NCI-H1105 (cell line): ENCODE results near the gene DYNC1I1.
"Not testable (repeated sequence)": the region's sequence is repeated elsewhere in the genome, so short reads cannot be mapped to it uniquely, and the experiment has no call there.

Experiments used
- DNase-seq: peaks from one replicate; lab custom pipeline; 2025; lab: John Stamatoyannopoulos, UW

The DYNC1I1 gene

DNA sequence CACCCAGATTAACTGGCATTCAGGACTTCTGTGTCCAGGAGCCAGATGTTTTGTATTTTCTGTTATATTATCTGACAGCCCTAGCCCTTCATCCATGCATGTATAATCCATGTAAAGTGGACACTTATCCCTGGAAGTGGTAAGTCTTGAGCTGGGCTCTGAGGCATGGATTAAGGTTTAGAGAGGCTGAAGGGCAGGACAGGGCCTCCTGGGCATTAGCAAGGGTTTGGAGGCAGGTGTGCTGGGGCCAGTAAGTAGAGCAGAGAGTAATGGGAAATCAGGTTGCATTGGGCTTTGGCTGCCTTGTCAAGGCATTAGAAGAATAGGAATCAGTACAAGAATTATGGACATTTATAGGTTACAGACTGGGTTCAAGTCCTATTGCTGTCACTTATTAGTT, 138.0 kb downstream of the DYNC1I1 start:
- no peak for DNase-seq

DNA sequence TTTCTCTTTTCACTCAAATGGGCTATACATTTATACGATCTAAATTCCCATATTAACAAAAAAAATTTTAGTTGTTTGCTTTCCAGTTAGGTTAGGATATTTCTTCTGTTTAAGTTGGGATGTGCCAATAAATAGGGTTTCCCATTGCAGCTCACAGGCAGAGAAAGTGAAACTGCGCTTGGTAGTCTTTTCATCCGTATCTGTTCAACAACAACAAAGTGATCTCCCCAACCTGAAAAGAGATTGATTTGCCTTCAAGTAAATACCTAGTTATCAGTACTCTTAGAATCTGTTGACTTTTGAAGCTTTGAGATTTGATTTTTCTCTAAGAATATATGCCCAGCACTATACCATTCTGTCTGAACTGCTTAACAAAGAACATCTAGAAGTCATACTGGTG, 143.4 kb downstream of the DYNC1I1 start:
- peak; percentile 36 for DNase-seq

DNA sequence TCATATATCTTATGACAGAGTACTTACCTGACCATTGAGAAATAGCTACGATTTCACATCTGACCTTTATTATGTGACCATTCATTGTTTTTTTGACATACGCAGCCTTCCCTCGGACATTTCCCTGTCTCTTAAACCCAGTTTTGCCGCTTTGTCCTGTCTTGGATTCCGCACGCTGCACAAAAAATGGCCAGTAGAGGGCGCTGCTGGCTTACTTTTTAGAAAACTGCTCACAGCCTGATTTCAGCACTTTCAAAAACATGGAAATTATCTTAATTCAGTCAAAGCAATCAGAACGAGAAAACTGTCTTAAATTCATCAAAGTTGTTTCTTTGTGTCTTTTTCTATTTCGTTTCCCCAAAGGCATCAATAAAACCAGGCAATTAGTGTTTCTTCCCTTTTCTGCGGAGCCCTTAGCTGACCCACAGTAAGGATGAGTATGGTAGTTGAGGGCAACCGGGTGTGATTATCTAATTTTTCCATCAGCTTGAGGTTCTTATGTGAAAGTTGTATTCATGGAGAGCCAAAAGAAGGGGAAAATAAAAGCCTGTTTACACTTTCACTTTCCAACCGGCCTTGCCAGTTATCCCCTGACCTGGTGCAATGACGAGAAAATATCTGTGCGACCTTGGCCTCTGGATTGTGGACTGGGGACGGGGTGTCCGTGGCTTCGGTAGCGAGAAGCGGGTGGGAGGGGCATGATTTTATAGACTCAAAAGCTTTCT, 144.4 kb downstream of the DYNC1I1 start:
- DNase-seq = peak; percentile 78

DNA sequence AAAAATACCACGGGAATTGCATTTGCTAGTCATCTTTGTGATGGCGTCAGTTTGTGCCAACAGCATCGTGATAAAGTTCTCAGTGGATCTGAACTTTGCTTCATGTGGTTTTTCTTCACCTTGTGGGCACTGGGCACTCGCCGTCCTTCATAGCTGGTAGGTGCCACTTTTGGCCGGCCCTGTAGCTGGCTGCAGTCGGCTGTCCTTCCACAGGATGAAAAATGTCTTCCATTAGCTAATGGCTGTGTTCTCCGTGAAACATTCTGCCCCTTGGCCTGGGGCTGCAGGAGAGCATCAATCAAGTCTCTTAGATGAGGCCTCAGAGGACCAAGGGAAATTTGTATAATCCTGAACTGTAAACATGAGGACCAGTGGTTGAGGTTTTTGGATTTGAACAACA, 145.3 kb downstream of the DYNC1I1 start:
- no peak for DNase-seq

DNA sequence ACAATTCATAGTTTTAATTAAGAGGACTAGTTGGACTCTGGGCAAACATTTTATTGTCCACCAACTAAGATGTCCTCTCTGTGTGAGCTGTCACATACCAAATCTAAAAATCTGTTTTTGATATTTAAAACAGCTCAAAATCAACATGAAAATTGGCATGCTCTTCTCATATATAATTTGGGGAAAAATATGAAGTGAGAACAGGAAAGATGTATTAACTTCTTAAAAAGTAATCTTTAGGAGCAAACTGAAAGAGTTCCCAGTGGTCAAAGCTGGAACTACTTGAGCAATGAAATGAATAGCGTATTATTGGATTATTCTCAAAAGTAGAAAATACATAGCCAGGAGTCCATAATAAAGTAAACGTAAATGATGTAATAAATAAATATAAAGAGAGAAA, 147.2 kb downstream of the DYNC1I1 start:
- DNase-seq = no peak

DNA sequence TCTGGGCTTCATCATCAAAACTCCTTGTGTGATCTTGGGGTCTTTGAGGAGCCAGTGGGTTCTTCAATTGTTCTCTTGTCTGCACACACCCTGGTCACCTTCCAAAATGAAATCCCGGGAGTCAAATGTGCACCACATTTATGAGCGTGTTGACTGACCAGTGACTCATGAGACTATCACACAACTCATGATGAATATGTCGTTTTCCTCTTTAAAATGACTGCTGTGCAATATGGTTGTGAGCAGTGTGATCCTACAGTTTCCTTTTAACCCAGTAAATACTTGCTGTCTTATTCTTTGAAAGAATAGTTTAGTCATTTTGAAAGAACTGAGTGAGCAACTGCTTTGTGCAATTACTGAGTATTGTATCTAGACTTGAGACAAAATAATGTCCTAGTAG, 149.2 kb downstream of the DYNC1I1 start:
- no peak for DNase-seq

DNA sequence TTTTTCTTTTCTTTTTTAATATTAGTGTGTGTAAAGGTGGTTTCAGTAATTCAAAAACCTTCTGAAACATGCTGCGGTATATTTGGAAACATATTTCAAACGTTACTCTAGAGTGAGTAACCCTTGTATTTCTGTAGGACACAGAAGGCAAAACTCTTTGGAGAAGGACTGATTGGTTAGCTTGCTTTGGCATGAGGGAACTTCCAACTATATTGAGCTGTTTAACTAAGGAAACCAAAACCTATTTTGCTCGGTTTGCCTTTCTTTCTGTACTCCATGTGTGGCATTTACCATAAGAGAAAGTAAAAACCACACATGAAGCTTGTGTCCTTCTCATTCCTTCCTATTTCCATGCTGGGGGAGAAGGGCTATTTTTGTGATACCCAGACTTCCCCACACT, 149.8 kb downstream of the DYNC1I1 start:
- no peak for DNase-seq

DNA sequence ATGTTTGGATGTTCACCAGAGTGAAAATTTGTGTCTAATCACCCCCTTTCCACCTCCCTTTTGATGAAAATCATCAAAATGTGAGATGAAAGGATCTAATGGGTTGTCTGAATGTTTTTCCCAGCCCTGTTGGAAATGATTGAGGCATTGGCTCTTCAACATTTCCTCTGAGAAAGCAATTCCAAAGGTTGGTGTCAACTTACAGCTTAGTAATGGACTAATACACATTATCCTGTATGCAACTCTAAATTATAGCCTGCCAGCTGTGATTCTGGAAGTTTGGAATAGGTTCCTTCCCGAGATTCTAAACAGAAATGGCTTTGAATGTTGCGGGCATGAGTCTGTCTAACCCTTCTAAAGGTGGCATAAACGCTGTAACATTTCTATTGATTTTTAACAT, 152.9 kb downstream of the DYNC1I1 start:
- peak; percentile 61 for DNase-seq

DNA sequence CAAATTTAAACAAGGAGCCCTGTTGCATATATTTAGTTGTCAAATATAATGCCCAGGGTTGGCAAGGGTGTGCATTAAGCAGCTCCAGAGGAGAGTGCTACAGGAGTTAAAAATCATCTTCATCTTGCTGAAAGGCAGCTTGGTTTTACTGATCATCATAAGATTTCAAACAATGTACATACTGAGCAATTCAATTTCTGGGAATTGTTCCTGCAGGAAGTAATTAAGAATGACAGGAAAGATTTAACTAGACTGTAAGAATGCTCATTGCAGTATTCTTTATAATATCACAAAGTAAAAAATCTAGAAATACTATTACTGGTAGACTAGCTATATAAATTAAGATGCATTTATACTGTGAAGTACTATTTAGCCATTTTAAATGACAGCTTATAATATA, 153.6 kb downstream of the DYNC1I1 start:
- DNase-seq = no peak

DNA sequence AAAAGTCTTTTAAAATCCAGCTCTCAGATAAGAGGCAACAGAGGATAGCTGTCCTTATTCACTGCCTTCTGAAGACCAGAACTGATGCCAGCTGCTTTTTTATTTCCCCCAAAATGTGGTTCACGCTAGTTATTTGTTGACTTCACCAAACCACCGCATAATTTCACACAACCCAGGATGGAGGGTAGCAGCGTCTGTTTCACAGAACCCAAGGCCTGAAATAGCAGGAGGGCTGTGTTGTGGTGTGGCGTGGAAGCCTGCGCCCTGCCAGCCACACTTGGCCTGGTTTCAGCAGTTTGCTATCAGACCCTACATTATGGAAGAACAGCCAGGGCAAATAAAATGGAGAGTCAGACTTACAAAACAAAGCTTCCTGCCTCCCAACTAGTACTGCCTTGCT, 155.4 kb downstream of the DYNC1I1 start:
- no peak for DNase-seq

DNA sequence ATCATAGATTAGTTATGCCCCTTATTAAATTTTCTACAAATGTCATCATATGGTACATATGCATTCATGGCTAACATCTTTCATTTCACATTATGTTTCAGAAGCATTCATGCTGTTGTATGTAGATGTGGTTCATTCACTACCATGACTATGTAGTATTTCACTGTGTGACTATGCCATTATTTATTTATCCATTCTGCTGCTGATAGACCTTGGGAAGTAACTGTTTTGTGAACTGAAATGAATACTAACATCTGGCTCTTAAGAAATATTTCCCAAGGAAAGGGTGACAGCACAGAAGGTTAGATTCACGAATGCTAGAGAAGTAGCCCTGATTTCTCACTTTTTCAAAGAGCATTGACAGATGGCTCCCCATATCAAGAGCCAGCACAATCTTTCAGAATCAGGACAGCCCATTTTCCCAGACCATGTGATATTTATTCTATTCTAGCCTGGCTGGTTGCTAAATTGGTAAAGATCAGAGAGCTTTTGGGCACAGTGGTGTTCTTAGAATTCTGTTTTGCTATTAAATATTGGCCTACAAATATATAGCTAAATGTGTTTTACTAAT, 157.4 kb downstream of the DYNC1I1 start:
- no peak for DNase-seq

DNA sequence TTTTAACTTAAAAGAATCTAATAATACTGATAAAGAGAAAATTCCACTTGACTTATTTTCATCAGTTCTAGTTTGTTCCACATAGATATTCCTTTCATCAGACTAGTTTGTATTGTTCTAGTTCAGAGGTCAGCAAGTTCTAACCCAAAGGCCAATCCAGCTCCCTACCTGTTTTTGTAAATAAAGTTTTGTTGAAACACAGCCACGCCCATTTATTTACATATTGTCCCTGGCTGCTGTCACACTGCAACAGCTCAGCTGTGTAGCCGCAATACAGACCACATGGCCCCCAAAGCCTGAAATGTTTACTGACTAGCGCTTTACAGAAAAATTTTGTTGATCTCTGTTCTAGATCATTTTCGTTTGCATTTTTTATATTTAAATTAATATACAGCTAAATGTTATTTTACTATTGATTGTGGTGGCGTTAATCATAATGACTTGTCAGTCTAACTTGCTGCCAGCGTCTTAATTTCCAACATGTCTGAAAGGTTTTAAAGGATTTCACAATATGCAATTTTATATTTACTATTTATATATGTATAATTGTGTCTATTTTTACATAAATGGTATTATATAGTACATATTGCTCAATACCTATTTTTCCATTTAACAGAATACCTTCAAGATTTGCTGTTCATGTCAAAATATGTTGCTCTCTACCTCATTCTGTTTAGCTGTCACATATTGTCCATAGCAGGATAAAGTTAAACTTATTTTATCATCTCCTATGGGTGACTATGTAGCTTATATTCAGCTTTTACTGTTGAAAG, 159.3 kb downstream of the DYNC1I1 start:
- DNase-seq = no peak

DNA sequence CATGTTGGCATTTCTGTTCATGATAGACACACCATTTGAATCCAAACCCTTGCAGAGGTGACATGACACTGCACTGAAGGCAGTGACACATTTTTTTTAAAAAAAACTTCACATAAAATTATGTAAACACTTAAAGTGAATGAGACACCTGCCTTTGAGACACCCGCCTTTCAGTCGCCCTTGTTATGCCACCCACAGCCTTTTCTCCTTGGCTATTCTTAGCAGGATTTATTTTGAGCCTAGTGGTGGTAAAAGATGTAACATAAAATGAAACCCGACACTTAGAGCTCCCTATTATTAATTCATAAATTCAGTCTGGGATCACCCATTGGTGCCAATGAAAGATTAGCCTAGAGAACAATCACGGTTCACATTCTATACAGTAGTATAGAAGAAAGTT, 161.3 kb downstream of the DYNC1I1 start:
- DNase-seq = peak; percentile 92

DNA sequence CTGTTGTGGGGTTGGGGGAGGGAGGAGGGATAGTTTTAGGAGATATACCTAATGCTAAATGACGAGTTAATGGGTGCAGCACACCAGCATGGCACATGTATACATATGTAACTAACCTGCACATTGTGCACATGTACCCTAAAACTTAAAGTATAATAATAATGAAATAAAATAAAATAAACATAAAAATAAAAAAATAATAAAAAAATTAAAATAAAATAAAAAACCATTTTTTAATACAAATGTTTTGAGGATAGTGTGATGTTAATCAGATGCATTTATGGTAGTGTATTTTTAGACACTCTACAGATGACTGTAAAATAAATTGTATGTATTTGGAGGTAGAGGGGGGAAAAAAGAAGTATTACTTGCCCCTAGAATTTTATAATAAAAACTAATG, 172.5 kb downstream of the DYNC1I1 start:
- DNase-seq = not testable (repeated sequence)

DNA sequence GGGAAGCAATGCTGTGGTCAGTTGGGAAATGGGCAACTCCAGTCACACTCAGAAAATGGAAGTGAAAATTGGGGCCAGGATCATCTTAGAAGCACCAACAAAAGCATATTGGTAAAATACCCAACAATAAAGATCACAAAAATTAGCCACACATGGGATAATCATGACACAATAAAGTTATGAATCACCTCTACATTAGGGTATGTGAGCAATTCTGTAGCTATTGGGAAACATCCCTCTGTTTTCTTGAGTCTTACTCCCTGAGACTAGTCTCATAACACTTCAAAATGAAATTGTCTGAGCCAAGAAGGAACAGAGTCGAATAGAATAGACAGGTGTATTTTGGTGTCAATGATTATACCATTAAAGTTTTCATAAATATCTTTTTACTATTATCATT, 178.3 kb downstream of the DYNC1I1 start:
- no peak for DNase-seq

DNA sequence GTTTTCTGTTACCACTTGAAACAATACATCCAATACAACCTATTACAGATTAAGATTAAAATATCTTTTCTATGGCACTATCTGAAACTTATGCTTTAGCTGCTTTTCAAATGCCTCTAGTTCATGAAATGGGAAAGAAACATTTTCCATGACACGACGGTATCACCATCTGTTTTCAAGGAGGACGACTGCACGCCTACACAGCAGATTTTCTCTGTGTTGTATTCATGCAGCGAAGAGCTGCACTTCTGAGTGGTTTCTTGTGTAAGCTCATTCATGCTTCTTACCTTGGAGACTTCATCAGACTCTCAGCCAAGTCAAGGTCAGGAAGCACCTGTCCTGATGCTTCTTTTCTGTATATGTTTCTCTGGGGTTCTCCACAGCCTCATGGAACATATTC, 179.2 kb downstream of the DYNC1I1 start:
- no peak for DNase-seq

DNA sequence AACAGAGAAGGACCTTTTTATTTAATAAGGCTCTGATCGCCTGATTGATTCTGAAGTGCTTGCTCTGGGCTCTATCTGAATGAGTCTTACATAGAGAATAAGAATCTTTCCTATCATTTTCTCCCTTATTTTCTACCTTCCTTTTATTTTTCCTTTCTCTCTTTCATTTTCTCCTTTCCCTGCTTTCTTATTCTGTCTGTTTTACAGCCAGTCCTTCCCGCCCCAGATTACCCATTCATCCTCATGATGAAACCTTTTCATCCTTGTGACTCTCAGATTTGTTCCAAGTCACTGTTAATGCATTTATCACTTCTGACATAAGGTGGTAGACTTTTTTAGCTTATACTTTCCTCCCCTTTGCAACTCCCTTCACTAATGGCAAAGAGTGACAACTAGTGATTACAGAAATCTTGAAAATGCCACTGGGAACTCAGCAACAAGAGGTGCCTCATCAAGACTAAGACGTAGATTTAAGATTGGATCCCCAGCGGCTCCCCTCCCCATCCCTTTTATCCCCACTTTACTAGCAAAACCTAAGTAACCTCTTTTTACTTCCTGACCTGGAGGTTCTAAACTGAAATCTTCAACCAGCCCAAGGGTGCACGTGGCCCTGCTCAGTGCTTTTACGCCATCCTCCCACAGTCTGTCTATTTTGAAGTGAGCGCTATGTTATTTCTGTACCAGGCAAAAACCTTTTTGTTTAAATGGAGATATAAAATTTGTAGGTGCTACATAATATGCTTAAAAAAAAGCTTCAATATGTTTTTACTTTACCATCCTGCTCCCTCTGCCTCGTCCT, 179.8 kb downstream of the DYNC1I1 start:
- DNase-seq = no peak

DNA sequence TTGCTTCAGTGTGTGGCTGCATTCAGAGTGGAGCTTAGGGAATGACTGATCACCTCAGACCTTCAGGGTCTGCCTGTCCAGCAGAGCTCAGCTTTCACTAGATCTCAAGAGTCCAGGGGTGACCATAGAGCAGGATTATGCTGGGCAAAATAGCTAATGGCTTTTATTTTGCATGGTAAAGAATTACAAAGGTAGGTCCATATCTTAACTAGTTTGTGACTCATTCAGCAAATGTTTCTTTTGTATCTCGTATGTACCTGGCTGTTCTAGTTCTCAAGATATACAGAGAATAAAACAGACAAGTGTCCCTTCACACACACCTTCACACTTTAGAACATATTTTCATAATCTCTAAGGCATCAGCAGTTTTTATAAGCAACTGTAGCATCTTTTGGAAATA, 180.5 kb downstream of the DYNC1I1 start:
- DNase-seq = no peak

DNA sequence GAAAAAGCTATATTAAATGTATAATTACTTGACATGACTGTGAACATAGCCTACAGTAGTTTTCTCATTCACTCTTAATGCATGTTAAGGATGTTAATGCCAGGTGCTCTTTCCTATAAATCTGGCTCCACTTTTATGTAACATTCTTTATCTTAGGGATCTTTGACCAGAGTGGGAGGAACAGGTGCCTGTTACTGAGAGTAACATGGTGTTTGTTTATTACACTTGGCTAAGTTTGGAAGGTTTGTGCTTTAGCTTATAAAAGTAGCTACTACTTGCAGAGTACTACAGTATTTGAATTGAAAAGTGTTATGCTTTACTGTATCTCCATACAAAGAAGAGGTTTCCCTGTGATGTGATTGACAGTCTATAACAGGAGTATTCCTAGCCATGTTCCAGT, 183.4 kb downstream of the DYNC1I1 start:
- DNase-seq = no peak

DNA sequence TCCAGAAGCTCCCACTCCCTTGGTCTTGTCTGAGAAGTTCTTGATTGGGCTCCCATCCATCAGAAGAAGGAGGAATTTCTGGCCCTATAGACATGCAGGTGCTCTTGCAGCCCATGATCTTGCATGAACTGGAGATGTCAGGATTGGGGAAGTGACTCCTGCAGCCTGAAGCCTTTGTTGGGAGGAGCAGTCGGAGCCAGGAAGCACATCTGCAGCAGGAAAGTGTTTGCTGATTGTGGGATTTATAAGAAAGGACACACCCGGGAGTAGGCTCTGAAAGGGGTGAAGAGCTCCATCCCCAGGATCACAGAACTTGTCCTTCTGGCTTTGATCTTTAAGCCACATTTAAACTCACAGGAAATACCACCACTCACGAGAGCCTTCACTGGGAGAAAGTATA, 185.2 kb downstream of the DYNC1I1 start:
- DNase-seq = no peak

DNA sequence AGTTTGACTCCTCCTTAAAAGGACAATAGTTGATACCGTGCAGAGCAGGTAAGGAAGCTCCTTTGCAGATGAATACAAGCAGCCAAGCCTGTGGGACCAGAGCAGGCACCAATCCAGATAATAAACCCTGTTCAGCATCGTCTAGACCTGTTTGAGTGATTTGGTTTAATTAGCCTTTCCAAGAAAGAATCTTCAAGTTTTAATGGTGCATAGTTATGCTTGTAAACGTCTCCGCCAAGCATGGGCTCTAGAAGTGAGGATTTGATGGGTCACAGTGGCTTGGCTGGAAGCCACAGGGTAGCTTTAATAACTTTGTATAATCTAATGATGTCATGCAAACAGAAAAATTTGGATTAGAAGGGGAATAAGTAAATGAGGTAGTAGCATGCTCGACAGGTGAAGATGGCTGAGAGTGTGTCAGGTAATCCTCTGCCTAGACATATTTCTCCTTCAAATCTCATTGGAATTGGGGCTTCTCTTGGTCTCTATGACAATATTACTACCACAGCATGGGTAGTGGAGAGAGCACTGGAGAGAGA, 188.4 kb downstream of the DYNC1I1 start:
- DNase-seq = no peak

DNA sequence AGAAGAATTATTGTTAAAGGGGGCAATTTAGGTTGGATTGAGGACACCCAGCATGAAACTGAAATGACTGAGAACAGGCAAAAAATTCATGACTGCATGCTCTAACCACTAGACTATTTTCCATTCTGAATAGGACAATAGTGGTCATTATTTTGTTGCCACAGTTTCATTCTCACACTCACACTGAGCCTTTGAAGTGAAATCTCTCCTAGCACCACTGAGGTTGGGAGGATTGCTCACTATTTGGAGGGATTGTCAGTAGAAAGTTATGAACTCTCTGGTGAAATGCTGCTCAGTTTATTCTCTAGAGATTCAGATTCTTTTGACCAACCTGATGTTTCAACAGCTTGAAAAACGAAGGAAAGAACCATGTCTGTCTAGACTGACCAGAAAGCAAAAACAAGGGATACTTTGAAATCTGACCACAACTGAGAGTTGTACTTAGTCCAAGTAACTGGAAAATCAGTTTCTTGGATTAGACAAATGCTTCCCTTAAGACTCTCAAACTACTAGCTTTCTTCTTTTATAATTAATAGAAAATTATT, 191.2 kb downstream of the DYNC1I1 start:
- no peak for DNase-seq
